Endodermal cell (in vitro differentiated cells): ENCODE data around the gene COL5A1. TPM values are rescaled to one million over a fixed set of nuclear protein-coding genes. Genes with fewer than 3 reads are reported as not detected.
"Not testable (repeated sequence)": the region's sequence is repeated elsewhere in the genome, so short reads cannot be mapped to it uniquely, and the experiment has no call there.

Source experiments
- DNase-seq: peaks from one replicate; pipeline ENCODE4 v3.0.0-alpha.2; 2017
- H3K27ac ChIP-seq: 2 replicates; pipeline ENCODE4 v1.5.1; 2013; ENCODE audit warnings: mild to moderate bottlenecking, low read depth, low read length, moderate library complexity
- H3K27me3 ChIP-seq: 2 replicates; pipeline ENCODE4 v1.6.1; 2013; ENCODE audit warnings: mild to moderate bottlenecking, low read length, moderate library complexity; ENCODE audit not compliant: insufficient read depth, control insufficient read depth, poor library complexity, severe bottlenecking
- H3K36me3 ChIP-seq: 2 replicates; pipeline ENCODE4 v1.7.0; 2013; ENCODE audit warnings: mild to moderate bottlenecking, low read length, moderate library complexity; ENCODE audit not compliant: control insufficient read depth, insufficient read depth
- H3K4me1 ChIP-seq: one replicate; pipeline ENCODE4 v1.7.0; 2013; ENCODE audit warnings: low read length; ENCODE audit not compliant: control insufficient read depth, insufficient read depth
- H3K4me3 ChIP-seq: 2 replicates; pipeline ENCODE4 v1.5.1; 2013; ENCODE audit warnings: mild to moderate bottlenecking, low read length, moderate library complexity
- H3K9ac ChIP-seq: 2 replicates; pipeline ENCODE4 v1.6.1; 2013; ENCODE audit warnings: mild to moderate bottlenecking, low read length, moderate library complexity; ENCODE audit not compliant: poor library complexity, severe bottlenecking; ENCODE audit errors: extremely low read depth
- H3K9me3 ChIP-seq: 2 replicates; pipeline ENCODE4 v1.6.1; 2013; ENCODE audit warnings: mild to moderate bottlenecking, low read length, moderate library complexity; ENCODE audit not compliant: control insufficient read depth
- H3K27ac Mint-ChIP-seq: 2 replicates; pipeline ENCODE4 v1.8.0; 2020; ENCODE audit warnings: mixed read lengths
- H3K27me3 Mint-ChIP-seq: 2 replicates; pipeline ENCODE4 v1.8.0; 2021; ENCODE audit warnings: mild to moderate bottlenecking, mixed read lengths; ENCODE audit not compliant: insufficient read depth
- H3K36me3 Mint-ChIP-seq: 2 replicates; pipeline ENCODE4 v1.8.0; 2020; ENCODE audit warnings: low read depth, mixed read lengths
- H3K4me1 Mint-ChIP-seq: 2 replicates; pipeline ENCODE4 v1.8.0; 2020; ENCODE audit warnings: mixed read lengths
- H3K4me3 Mint-ChIP-seq: 2 replicates; pipeline ENCODE4 v1.8.0; 2020; ENCODE audit warnings: mild to moderate bottlenecking, moderate library complexity, mixed read lengths
- H3K9me3 Mint-ChIP-seq: 2 replicates; pipeline ENCODE4 v1.8.0; 2020; ENCODE audit warnings: mild to moderate bottlenecking, mixed read lengths
- WGBS, 2 experiments: methylation state at CpG; one replicate each; pipeline versions ENCODE4 v1.1.5 to v1.1.7; 2013; ENCODE audit warnings: missing lambda C conversion rate in 2 of 2, mixed read lengths in 1 of 2; ENCODE audit not compliant: insufficient coverage in 1 of 2, insufficient read length in 1 of 2; 5-methylcytosine and 5-hydroxymethylcytosine counted together
- total RNA-seq, 2 donors: library from RNA; stranded (reverse); fragmentation: NEBNext Ultra II Directional in 1 of 2; extraction: Animal tissue kit (Norgen Biotek cat#: 25700) in 1 of 2; gene quantifications; 2 replicates in 1 of 2; 3 replicates in 1 of 2; pipeline ENCODE4 v1.2.1, GENCODE V29; 2021
- TF ChIP-seq, protein P1 (sequence below): fragments of 200-600 bp; sonication (generic); conservative IDR thresholded peaks from 2 replicates; pipeline ENCODE4 v1.5.0; 2021; ENCODE audit warnings: antibody characterized with exemption, mild to moderate bottlenecking

The COL5A1 gene
- total RNA-seq, 2 donors from 2014 or later, result 65.3 to 76.6 TPM

DNA sequence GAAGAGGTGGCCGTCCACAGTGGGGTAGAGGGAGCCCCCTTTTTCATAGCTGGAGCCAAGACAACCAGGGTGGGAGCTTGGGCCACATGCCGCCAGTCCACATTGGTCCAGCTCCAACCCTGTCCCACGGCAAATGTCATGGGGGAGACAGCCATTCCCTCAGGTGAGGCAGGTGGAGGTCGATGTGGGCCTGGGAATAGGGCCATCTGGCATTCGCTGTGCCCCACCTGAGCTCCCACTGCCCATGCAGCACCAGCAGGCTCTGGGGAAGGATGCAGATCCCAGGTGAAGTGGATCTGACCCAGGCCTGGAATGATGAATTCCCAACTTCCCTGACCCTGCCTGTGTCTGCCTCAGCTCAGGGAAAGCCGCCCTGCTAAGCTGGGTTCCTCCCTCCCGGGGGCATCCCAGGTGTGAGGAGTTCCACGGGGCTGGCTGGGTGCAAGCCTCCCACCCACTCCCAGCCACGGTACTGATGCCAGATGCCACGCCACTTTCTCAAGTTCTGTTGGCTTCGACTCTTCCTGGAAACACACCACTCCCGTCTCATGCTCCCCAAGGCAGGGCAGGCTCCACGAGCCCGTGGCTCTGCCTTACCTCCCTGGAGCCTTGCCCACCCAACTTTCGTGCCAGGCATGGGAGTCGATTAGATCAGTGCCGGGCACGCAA lies 213.8 kb downstream of the COL5A1 start:
- TF ChIP-seq, protein P1, sequence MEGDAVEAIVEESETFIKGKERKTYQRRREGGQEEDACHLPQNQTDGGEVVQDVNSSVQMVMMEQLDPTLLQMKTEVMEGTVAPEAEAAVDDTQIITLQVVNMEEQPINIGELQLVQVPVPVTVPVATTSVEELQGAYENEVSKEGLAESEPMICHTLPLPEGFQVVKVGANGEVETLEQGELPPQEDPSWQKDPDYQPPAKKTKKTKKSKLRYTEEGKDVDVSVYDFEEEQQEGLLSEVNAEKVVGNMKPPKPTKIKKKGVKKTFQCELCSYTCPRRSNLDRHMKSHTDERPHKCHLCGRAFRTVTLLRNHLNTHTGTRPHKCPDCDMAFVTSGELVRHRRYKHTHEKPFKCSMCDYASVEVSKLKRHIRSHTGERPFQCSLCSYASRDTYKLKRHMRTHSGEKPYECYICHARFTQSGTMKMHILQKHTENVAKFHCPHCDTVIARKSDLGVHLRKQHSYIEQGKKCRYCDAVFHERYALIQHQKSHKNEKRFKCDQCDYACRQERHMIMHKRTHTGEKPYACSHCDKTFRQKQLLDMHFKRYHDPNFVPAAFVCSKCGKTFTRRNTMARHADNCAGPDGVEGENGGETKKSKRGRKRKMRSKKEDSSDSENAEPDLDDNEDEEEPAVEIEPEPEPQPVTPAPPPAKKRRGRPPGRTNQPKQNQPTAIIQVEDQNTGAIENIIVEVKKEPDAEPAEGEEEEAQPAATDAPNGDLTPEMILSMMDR, result no peak
- no peak overlapping the region for H3K4me3 Mint-ChIP-seq

DNA sequence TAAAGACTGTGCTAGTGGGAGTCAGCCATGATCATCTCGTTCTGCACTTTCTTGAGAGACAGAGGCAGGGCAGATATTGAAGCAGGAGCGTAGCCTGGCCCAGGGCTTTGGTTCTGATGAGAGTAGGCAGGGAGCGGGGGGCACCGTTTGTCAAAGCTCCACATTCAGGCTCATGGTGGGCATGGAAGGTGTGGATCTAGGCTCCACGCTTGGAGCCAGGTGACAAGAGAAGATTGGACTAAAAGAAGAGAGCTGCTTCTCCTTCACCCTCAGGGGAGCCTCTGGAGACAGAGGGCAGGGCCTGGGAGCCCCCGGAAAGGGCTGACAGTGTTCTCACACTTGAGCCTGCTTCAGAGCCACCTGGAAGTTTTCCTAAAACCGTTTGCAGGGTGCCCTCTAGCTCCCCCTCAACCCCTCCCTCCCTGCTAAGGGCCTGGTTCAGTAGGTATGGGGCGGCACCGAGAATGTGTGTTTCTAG lies 214.3 kb downstream of the COL5A1 start:
- Histone ChIP-seq H3K9me3 (peaks cover 7% of the 10 kb centered on the region), H3K4me3 (no peak overlapping the region), H3K27ac (no peak overlapping the region), H3K36me3 (no peaks in the 10 kb centered on the region), H3K27me3 (no peaks in the 10 kb centered on the region), H3K9ac (no peak overlapping the region), H3K4me1 (no peaks in the 10 kb centered on the region)
- no peaks in the 10 kb centered on the region for H3K27me3 Mint-ChIP-seq
- WGBS, 2 experiments, result 86 to 93% methylated on average over 3 to 8 of the region's 9 CpGs
- TF ChIP-seq, protein P1, result no peak
- H3K4me3 Mint-ChIP-seq, result no peak overlapping the region
- H3K9me3 Mint-ChIP-seq, result peaks cover 6% of the 10 kb centered on the region
- no peaks in the 10 kb centered on the region for H3K4me1 Mint-ChIP-seq
- peak overlapping the region; percentile 3 for H3K27ac Mint-ChIP-seq
- no peaks in the 10 kb centered on the region for H3K36me3 Mint-ChIP-seq
- no peak for DNase-seq

More for the DNA sequence above, 213.8 kb downstream of the COL5A1 start:
- H3K36me3 ChIP-seq, result no peaks in the 10 kb centered on the region
- Mint-ChIP-seq H3K27ac (peak overlapping the region; percentile 3), H3K9me3 (peaks cover 6% of the 10 kb centered on the region), H3K36me3 (no peaks in the 10 kb centered on the region), H3K27me3 (no peaks in the 10 kb centered on the region), H3K4me1 (no peaks in the 10 kb centered on the region)
- H3K4me1 ChIP-seq, result no peaks in the 10 kb centered on the region
- no peak overlapping the region for H3K9ac ChIP-seq
- H3K4me3 ChIP-seq, result no peak overlapping the region
- WGBS, 2 experiments, result 91 to 94% methylated on average over 12 to 18 of the region's 18 CpGs
- peaks cover 13% of the 10 kb centered on the region for H3K9me3 ChIP-seq
- no peak overlapping the region for H3K27ac ChIP-seq
- DNase-seq, result no peak
- no peaks in the 10 kb centered on the region for H3K27me3 ChIP-seq

DNA sequence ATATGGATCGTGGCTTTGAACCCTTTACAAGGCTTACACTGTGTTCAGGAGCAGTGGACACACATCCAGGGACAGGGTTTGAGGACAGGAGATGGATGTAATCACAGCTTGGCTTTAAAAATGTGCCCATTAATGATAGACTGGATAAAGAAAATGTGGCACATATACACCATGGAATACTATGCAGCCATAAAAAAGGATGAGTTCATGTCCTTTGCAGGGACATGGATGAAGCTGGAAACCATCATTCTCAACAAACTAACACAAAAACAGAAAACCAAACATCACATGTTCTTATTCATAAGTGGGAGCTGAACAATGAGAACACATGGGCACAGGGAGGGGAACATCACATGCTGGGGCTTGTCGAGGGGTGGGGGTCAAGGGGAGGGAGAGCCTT lies 215.8 kb downstream of the COL5A1 start:
- H3K9me3 Mint-ChIP-seq, H3K9me3 ChIP-seq, H3K4me1 ChIP-seq, H3K4me3 Mint-ChIP-seq, H3K4me3 ChIP-seq, H3K9ac ChIP-seq, H3K27ac ChIP-seq, H3K27ac Mint-ChIP-seq, H3K27me3 Mint-ChIP-seq, H3K4me1 Mint-ChIP-seq, H3K27me3 ChIP-seq, H3K36me3 ChIP-seq, DNase-seq, H3K36me3 Mint-ChIP-seq: not testable (repeated sequence)
- WGBS, 2 experiments, result 88 to 100% methylated on average over 1 to 2 of the region's 2 CpGs
